Heart left ventricle (tissue), 13 donors: ENCODE data around the gene ADAMTS18.

Experiments
- POLR2A ChIP-seq, 2 donors: fragments of 450-650 bp; IDR thresholded peaks; one replicate each; pipeline ENCODE4 v1.6.1; 2017; ENCODE audit warnings: antibody characterized with exemption in 2 of 2, mild to moderate bottlenecking in 2 of 2, moderate library complexity in 2 of 2
- TF ChIP-seq, protein P1 (sequence below), 12 donors: fragments of 200-600 bp; sonication (generic) in 4 of 12; IDR thresholded peaks; one replicate each; pipeline versions ENCODE4 v1.5.0 to v1.8.0; 2018 to 2022; ENCODE audit warnings: antibody characterized with exemption in 12 of 12, mild to moderate bottlenecking in 5 of 12
- donor health status: ischemic (EF 13 %, LVEDD 7.1; RV severe dilation, severe dysfunction).
- donor health status: DM: no; HTN: yes; CAD: no.
- donor health status: DM: no; HTN: no; CAD: no.
- donor health status: ischemic (EF 25% LVEDD 6.9; RV normal size, moderate dysfunction).
- donor health status: ischemic (EF 25% LVEDD 5.7; RV mildly dilated, moderate dysfunction).
- donor health status: ischemic (EF 35%, LVEDD 5.7; RV mildly dilated, moderate dysfunction).
- donor health status: nonischemic (EF 11% LVEDD 7.7; RV severe dilation, severe dysfunction).
- donor health status: DM: yes; HTN: yes; CAD: no.
- donor health status: PGD.
- donor health status: ischemic (EF 29% LVEDD 5.4; RV normal size, mild dysfunction).
- donor health status: nonischemic (EF 23%, LVEDD 6.1; RV moderate dilation, normal function).

DNA sequence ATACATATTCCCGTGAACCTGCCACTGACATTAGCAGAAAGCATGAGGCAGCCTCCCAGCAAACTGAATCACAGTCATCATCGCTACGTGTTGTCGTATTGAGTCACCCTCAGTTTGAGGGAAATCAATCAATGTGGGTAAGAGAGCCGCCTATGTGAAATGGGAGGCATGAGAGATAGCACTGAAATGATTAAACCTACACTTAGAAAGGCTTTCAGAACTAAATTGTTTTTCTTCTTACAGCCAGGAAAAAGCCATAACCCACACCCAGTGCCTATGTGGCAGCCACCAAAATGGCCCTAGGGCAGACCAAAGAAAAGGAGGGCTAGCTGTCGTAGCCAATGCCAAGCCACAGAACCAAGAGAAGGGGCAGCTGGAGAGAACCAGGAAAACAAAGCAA is 90.5 kb downstream of the ADAMTS18 start:
- TF ChIP-seq, protein P1, sequence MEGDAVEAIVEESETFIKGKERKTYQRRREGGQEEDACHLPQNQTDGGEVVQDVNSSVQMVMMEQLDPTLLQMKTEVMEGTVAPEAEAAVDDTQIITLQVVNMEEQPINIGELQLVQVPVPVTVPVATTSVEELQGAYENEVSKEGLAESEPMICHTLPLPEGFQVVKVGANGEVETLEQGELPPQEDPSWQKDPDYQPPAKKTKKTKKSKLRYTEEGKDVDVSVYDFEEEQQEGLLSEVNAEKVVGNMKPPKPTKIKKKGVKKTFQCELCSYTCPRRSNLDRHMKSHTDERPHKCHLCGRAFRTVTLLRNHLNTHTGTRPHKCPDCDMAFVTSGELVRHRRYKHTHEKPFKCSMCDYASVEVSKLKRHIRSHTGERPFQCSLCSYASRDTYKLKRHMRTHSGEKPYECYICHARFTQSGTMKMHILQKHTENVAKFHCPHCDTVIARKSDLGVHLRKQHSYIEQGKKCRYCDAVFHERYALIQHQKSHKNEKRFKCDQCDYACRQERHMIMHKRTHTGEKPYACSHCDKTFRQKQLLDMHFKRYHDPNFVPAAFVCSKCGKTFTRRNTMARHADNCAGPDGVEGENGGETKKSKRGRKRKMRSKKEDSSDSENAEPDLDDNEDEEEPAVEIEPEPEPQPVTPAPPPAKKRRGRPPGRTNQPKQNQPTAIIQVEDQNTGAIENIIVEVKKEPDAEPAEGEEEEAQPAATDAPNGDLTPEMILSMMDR (IDR thresholded peaks at IDR 0.05) = no peak
- TF ChIP-seq POLR2A (IDR thresholded peaks at IDR 0.05) = no peak
